ENCODE measurements around the gene EDARADD. TPM values are rescaled to one million over a fixed set of nuclear protein-coding genes. Genes with fewer than 3 reads are reported as not detected.
A peak's percentile ranks its signal among the peaks of the same experiment; 100 is the strongest.

The EDARADD gene
- total RNA-seq, 1 donor: not detected

- DNase-seq (ENCODE audit: low read depth): no peak
- H3K4me3 ChIP-seq (ENCODE audit: low read depth, low read length): no peak overlapping the region
- TF ChIP-seq CTCF (IDR thresholded peaks at IDR 0.05; ENCODE audit: insufficient read depth, low read length): no peak
Measured at GRCh38 chr1:236518322-236518721, 124.2 kb downstream of the EDARADD start.

- DNase-seq (ENCODE audit: low read depth): no peak
- H3K4me3 ChIP-seq (ENCODE audit: low read depth, low read length): no peak overlapping the region
- no peak for TF ChIP-seq CTCF (IDR thresholded peaks at IDR 0.05; ENCODE audit: insufficient read depth, low read length)
Measured at GRCh38 chr1:236520445-236521005, 126.4 kb downstream of the EDARADD start.

GRCh38 chr1:236522937-236523703 lies 129.0 kb downstream of the EDARADD start:
- no peak for DNase-seq (ENCODE audit: low read depth)
- TF ChIP-seq CTCF (IDR thresholded peaks at IDR 0.05; ENCODE audit: insufficient read depth, low read length): no peak

GRCh38 chr1:236523704-236524141 lies 129.6 kb downstream of the EDARADD start, which contains the start of gene LGALS8:
TSS of gene LGALS8 (plus strand) at chr1:236523982. CDS start at chr1:236526071, 2,089 bp downstream.
- peak within 1 kb of the TSS; percentile 97 for H3K4me3 ChIP-seq (ENCODE audit: low read depth, low read length)
- TF ChIP-seq CTCF (IDR thresholded peaks at IDR 0.05; ENCODE audit: insufficient read depth, low read length): no peak
- DNase-seq (ENCODE audit: low read depth): peak; percentile 75

More at GRCh38 chr1:236522937-236523703, 129.0 kb downstream of the EDARADD start:
- peak overlapping the region; percentile 97 for H3K4me3 ChIP-seq (ENCODE audit: low read depth, low read length)

- peak overlapping the region; percentile 97 for H3K4me3 ChIP-seq (ENCODE audit: low read depth, low read length)
- DNase-seq (ENCODE audit: low read depth): peak; percentile 81
- no peak for TF ChIP-seq CTCF (IDR thresholded peaks at IDR 0.05; ENCODE audit: insufficient read depth, low read length)
Measured at GRCh38 chr1:236524142-236524894, 130.2 kb downstream of the EDARADD start.

GRCh38 chr1:236524895-236525184 lies 130.8 kb downstream of the EDARADD start:
- no peak for TF ChIP-seq CTCF (IDR thresholded peaks at IDR 0.05; ENCODE audit: insufficient read depth, low read length)
- DNase-seq (ENCODE audit: low read depth): no peak
- H3K4me3 ChIP-seq (ENCODE audit: low read depth, low read length): peak overlapping the region; percentile 97
